Fibroblast of mammary gland (primary cell): ENCODE data around the gene TMTC2.
A peak's percentile ranks its signal among the peaks of the same experiment; 100 is the strongest.

Source experiments
- DNase-seq: peaks from one replicate; pipeline ENCODE4 v3.0.0-alpha.2; 2010; ENCODE audit warnings: low read depth
- H3K4me3 ChIP-seq: 2 replicates; pipeline ENCODE4 v1.5.1; 2011; ENCODE audit warnings: low read depth, mild to moderate bottlenecking, low read length, moderate library complexity; ENCODE audit not compliant: control insufficient read depth
- TF ChIP-seq, protein P1 (sequence below): conservative IDR thresholded peaks from 2 replicates; pipeline ENCODE4 v1.5.1; 2011; ENCODE audit warnings: low read depth, low read length, inconsistent platforms; ENCODE audit not compliant: control insufficient read depth, insufficient read depth

The TMTC2 gene

DNA sequence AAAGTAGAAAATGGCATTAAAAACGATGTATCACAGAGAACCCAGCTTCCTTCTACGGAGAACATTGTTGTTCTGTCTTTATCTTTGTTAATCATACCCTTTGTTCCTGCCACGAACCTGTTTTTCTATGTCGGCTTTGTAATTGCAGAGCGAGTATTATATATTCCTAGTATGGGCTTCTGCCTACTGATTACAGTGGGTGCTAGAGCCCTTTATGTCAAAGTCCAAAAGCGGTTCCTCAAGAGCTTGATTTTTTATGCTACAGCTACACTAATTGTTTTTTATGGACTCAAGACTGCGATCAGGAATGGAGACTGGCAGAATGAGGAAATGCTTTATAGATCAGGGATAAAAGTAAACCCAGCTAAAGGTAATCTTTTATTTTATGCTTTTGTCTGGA is 209.6 kb downstream of the TMTC2 start:
- H3K4me3 ChIP-seq, result no peak overlapping the region
- no peak for DNase-seq
- TF ChIP-seq, protein P1, sequence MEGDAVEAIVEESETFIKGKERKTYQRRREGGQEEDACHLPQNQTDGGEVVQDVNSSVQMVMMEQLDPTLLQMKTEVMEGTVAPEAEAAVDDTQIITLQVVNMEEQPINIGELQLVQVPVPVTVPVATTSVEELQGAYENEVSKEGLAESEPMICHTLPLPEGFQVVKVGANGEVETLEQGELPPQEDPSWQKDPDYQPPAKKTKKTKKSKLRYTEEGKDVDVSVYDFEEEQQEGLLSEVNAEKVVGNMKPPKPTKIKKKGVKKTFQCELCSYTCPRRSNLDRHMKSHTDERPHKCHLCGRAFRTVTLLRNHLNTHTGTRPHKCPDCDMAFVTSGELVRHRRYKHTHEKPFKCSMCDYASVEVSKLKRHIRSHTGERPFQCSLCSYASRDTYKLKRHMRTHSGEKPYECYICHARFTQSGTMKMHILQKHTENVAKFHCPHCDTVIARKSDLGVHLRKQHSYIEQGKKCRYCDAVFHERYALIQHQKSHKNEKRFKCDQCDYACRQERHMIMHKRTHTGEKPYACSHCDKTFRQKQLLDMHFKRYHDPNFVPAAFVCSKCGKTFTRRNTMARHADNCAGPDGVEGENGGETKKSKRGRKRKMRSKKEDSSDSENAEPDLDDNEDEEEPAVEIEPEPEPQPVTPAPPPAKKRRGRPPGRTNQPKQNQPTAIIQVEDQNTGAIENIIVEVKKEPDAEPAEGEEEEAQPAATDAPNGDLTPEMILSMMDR, result no peak

DNA sequence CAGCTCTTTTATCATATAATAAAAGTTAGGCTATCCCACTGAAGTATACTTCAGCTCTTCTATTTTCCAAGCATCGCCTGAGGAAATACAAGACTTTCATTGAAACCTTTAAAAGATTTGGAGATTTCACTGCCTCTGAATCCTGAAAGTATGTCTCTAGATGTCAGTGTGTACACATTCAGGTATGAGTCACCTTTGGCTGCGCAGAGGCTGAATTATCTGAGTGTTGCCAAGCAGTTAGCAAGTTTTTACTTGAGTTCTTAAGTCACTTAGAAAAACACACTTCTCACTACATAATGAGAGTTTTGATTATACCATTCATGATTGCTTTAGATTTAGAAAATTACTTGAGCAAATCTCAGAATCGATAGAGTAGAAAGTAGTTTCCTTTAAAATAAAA is 210.3 kb downstream of the TMTC2 start:
- TF ChIP-seq, protein P1, result no peak
- DNase-seq, result peak; percentile 40
- no peak overlapping the region for H3K4me3 ChIP-seq

DNA sequence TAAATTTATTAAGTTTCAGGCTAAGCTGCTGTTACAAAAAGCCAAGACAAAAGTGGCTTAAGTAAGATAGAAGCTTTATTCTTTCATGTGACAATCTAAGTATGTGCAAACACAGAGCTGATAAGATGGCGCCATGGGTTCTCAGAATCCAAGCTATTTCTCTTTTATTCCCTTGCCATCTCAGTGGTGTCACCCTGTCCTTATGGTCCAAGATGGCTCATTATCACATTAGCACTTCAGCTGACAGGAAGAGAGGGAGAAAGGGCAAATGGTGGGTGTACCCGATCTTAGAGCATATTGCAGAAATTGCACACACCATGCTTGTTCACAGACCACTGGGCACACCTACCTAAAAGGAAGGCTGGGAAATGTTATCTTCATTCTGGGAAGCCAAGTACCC is 211.7 kb downstream of the TMTC2 start:
- H3K4me3 ChIP-seq, result no peak overlapping the region
- no peak for DNase-seq
- TF ChIP-seq, protein P1, result no peak

DNA sequence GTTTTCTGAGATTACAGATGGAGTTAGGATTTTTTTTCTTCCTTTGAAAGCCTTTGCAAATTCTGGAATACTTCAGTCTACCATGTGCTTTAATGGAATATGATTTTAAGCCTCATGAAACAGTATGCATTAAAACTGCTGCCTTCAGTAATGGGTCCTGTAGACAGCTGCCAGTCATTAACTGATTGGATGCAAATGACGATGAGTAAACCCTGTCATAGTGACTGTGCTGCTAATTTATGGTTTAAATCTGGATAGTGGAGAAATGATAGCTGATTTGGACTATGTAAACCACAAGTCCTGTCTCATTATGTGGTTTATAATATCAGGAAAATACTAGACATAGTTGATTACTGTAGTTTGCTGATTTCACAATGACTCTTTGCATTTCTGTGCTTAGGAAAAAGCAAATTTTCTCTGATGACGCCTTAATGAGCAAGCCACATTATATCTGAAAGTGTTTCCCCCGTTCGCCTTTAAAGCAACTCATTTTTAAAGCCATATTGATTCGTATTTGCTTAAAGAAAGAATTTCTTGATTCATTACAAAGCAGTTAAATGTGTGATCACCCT is 217.6 kb downstream of the TMTC2 start:
- no peak overlapping the region for H3K4me3 ChIP-seq
- TF ChIP-seq, protein P1, result no peak
- DNase-seq, result peak; percentile 19

DNA sequence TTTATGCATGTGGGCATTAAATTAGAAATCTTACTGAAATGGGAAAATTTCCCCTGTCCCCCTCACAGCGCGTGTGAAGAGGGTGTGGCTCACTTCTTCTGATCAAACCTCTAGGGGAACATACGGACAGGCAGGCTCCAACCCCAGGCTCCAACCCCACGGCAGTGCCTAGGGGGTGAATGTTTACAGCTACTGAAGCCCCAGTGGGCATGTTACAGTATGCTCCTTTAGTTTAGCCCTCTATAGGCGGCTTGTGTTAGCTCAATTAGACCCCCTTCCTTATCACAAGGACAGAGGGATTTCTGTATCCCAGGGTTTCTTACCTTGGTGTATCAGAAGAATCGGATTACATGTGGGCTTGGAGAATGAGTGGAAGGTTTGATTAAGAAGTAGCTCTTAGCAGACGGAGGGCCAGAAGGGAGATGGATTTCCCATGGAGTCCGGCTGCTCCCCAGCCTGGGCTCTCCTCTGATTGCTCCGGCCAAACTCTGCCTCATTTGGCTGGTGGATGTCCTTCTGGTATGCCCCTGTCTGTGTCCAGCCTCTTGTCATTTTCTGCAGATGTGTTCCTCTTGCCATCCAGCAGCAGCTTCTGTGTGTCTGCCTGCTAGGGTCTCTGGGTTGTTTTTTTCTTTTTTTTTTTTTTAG is 223.7 kb downstream of the TMTC2 start:
- no peak overlapping the region for H3K4me3 ChIP-seq
- TF ChIP-seq, protein P1, result no peak
- no peak for DNase-seq

DNA sequence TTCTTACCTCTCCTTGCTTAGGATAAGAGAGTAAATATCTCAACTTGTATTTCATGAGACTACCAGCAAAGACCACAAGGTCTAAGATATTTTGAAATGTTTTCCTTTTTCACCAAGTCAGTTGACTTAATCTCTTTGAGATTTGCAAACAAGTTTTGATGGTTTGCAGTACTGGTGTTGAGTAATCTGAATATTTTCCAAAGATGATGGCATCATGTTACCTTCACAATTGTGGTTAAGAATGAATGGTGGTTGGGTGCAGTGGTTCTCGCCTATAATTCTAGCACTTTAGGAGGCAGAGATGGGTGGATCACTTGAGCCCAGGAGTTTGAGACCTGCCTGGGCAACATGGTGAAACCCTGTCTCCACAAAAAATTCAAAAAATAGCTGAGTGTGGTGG is 225.7 kb downstream of the TMTC2 start:
- TF ChIP-seq, protein P1, result no peak

DNA sequence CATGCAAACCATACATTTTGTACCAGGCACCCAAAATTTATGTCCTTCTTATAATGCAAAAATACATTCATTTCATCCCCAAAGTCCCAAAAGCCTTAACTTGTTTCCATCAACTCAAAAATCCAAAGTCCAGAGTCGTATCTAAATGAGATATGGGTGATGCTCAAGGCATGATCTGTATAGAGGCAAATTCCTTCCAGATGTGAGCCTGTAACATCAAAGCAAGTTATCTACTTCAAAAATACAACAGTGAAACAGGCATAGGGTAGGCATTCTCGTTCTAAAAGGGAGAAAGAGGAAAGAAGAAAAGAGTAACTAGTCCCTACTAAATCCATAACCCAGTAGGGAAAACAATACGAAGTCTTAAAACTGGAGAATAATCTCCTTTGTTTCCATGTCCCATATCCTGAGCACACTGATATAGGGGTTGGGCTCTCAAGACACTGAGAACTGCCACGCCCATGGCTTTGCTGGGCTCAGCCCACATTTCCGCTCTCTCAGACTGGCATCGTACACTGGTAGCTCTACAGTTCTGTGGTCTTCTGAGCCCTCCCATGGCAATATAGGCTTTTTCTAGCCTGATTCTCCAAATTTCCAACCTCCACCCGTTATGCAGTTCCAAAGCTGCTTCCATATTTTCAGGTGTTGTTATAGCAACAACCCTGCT is 232.8 kb downstream of the TMTC2 start:
- no peak for DNase-seq
- TF ChIP-seq, protein P1, result no peak

More for the DNA sequence above, 225.7 kb downstream of the TMTC2 start:
- H3K4me3 ChIP-seq, result no peak overlapping the region
- DNase-seq, result peak; percentile 40

More for the DNA sequence above, 232.8 kb downstream of the TMTC2 start:
- H3K4me3 ChIP-seq, result no peak overlapping the region
